ENCODE data around the gene ELOVL7.

- TF ChIP-seq CTCF (IDR thresholded peaks at IDR 0.05) (no peak), POLR2A (IDR thresholded peaks at IDR 0.05) (no peak)
Measured at GRCh38 chr5:60843386-60843935, 608 bp downstream of the ELOVL7 start.
